Measurements from ENCODE around the gene LLGL2. TPM values are rescaled to one million over a fixed set of nuclear protein-coding genes. Genes with fewer than 3 reads are reported as not detected.
"Not testable (repeated sequence)": the region's sequence is repeated elsewhere in the genome, so short reads cannot be mapped to it uniquely, and the experiment has no call there.

LLGL2 gene
- total RNA-seq, 1 experiment from 2014 or later: 1.6 TPM

GRCh38 chr17:75568412-75569255 is 43.1 kb downstream of the LLGL2 start:
- no peak for DNase-seq (ENCODE audit: low spot score)

DNA sequence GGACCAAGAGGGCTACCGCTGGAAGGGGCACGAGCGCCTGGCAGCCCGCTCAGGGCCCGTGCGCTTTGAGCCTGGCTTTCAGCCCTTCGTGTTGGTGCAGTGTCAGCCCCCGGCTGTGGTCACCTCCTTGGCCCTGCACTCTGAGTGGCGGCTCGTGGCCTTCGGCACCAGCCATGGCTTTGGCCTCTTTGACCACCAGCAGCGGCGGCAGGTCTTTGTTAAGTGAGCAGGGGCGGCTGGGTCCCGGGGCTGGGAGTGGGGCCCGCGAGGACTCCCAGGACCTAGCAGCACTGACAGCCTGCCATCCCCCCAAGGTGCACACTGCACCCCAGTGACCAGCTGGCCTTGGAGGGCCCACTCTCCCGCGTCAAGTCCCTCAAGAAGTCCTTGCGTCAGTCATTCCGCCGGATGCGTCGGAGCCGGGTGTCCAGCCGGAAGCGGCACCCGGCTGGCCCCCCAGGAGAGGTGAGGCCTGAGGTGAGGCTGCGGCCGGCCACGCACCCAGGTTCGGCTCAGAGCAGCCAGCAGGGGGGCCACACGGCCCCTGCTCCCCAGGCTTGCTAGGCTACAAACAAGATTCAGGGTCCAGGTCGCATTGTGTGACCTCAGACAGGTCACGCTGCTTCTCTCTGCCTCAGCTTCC is 44.7 kb downstream of the LLGL2 start:
- no peak for DNase-seq (ENCODE audit: low spot score)

- no peak for DNase-seq (ENCODE audit: low spot score)
Observed at GRCh38 chr17:75570772-75571171, 45.3 kb downstream of the LLGL2 start.

GRCh38 chr17:75571197-75571884 is 45.8 kb downstream of the LLGL2 start:
- DNase-seq (ENCODE audit: low spot score): no peak

- DNase-seq (ENCODE audit: low spot score): no peak
Observed at GRCh38 chr17:75571885-75572215, 46.4 kb downstream of the LLGL2 start.

DNA sequence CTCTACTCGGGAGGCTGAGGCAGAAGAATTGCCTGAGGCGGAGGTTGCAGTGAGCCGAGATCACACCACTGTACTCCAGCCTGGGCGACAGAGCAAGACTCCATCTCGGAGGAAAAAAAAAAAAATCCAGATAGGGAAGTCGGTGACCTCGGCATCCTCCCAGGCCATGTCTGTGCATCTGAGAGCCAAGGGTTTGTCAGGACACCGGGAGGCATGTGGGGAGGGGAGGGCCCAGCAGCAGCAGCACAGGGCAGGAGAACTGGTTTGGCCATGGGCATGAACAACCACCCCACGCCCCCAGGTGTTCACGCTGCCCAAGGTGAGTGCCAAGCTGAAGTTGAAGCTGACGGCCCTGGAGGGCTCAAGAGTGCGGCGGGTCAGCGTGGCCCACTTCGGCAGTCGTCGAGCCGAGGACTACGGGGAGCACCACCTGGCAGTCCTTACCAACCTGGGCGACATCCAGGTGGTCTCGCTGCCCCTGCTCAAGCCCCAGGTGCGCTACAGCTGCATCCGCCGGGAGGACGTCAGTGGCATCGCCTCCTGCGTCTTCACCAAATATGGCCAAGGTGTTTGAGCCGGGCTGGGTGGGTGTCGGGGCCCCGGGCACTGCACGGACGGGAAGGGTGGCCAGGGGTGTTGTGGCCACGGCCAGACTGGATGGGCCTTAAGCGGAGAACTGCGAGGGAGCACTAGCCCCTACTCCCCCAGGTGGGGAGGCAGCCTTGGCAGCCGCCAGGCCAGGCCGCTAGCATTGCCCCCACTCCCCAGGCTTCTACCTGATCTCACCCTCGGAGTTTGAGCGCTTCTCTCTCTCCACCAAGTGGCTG is 47.4 kb downstream of the LLGL2 start:
- DNase-seq (ENCODE audit: low spot score): no peak

DNA sequence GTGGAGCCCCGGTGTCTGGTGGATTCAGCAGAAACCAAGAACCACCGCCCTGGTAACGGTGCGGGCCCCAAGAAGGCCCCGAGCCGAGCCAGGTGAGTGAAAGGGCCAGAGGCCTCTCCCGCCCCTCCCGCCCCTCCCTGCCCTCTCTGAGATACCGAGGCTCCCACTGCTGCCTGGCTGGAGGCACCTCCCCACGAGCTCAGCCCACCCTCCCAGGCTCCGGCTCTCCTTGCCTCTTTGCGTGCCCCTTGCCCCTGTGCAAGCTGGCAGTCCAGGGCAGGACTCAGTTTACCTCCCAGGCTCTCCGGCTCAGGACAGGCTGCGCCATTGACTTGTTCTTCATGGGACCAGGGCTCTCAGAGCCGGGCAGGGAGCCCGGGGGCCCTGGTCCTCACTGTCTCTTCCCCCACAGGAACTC is 48.1 kb downstream of the LLGL2 start:
- no peak for DNase-seq (ENCODE audit: low spot score)

DNA sequence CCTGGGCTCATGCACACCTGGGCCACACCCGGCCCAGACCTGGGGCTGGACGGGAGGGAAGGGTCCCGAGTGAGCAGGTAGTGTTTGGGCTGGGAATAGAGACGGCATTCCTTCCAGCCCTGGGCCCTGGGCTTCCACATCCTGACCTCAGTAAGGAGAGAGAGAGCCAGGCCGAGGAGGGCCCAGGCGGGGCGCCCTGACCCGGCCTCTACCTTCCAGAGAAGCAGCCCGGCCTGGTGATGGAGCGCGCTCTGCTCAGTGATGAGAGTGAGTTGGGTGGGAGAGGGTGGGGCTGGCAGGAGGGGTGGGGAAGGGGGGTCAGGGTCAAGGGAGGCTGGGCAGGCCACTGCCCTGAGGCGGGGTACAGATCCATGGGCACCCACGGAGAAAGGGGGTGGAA is 48.5 kb downstream of the LLGL2 start:
- no peak for DNase-seq (ENCODE audit: low spot score)

- no peak for DNase-seq (ENCODE audit: low spot score)
Observed at GRCh38 chr17:75574404-75575036, 49.0 kb downstream of the LLGL2 start.

DNA sequence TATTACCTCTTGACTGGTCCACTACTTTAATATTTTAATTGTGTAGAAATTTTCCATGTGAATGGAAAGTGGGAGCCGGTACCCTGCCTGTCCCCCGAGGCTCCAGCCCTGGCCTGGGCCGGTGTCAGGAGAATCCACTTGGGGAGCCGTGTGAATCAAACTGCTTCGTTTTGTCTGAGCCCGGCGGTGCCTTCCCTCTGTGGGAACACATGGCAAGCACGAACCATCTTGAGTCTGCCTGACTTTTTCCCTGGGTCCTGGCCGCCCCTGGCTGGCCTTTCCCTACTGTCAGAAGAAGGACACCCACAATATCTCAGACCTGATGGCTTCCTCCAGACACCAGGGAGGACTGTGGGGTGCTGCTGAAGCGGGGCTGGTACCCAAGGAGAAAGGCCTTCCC is 49.7 kb downstream of the LLGL2 start:
- DNase-seq (ENCODE audit: low spot score): no peak

DNA sequence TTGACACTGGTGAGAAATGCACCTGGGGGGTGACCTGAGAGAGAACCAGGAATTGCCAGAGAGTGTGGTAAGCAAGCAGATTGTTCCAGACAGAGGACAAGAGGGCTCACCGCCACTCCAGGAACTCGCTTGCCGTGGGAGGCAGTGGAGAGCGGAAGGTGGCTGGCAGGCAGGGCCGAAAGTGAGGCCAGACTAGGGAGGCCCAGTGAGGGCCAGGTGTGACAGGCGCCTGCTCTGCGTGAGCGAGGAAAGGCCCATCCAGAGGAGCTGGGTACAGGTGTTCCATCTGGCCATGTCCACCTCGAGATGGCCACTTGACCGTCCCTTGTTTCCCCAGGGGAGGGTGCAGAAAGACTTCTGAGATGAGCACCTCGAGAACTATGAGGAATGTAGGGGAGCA is 50.2 kb downstream of the LLGL2 start:
- no peak for DNase-seq (ENCODE audit: low spot score)

GRCh38 chr17:75576661-75577060 is 51.2 kb downstream of the LLGL2 start:
- DNase-seq (ENCODE audit: low spot score): no peak

GRCh38 chr17:75581121-75581725 is 55.7 kb downstream of the LLGL2 start:
- DNase-seq (ENCODE audit: low spot score): not testable (repeated sequence)

DNA sequence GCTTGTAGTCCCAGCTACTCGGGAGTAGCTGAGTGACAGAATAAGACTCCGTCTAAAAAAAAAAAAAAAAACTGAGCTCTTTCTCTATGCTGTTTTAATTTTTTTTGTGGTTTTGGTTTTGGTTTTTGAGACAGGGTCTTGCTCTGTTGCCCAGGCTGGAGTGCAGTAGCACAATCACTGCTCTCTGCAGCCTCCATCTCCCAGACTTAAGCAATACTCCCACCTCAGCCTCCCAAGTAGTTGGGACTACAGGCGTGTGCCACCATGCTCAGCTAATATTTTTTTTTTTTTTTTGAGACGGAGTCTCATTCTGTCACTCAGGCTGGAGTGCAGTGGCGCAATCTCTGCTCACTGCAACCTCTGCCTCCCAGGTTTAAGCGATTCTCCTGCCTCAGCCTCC is 57.7 kb downstream of the LLGL2 start:
- DNase-seq (ENCODE audit: low spot score): not testable (repeated sequence)

- DNase-seq (ENCODE audit: low spot score): no peak
Observed at GRCh38 chr17:75584849-75585175, 59.3 kb downstream of the LLGL2 start.

- no peak for DNase-seq (ENCODE audit: low spot score)
Observed at GRCh38 chr17:75587675-75588595, 62.4 kb downstream of the LLGL2 start, which contains the start of gene MYO15B. TSS of gene MYO15B (plus strand) at chr17:75587800. CDS start at chr17:75588058, 258 bp downstream.

GRCh38 chr17:75588596-75589011 is 63.1 kb downstream of the LLGL2 start:
- DNase-seq (ENCODE audit: low spot score): no peak

DNA sequence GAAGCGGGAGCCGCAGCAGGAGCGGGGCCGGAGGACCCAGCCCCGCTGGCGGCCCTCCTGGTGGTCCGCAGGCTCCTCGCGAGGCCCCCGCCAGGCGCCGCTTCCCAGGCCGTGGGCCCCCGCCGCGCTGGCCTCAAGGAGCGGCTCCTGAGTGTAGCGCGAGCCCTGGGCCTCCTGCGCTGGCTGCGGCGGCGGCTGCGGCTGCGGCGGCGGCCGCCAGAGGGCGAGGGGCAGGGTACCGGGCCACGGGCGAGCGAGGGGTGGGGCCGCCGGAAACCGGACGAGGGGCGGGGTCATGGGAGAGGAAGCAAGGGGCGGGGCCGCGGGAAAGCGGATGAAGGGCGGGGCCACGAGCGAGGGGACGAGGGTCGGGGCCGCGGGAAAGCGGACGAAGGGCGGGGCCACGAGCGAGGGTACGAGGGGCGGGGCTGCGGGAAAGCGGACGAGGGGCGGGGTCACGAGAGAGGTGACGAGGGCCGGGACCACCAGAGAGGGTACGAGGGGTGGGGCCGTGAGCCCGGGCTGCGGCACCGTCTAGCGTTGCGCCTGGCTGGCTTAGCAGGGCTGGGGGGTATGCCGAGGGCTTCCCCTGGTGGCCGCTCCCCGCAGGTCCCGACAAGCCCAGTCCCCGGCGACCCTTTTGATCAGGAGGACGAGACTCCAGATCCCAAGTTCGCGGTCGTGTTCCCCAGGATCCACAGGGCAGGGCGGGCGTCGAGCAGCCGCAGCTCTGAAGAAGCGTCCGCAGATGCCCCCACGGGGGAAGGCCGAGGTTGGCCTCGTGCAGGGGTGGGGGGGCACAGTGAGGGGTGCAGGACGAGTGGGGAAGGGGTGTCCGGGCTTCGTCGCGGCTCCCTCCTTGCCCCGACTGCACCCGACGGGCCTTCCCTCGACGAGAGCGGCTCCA is 63.8 kb downstream of the LLGL2 start:
- peak; percentile 60 for DNase-seq (ENCODE audit: low spot score)

GRCh38 chr17:75589919-75590303 is 64.4 kb downstream of the LLGL2 start:
- no peak for DNase-seq (ENCODE audit: low spot score)

Data from A172 (cell line).